HL-60/S4 treated with phorbol 12-myristate 13-acetate at 8.2 ng/mL for 4 days and 3 days (cell line): Measurements from ENCODE around the gene KRT6B.
"Not testable (repeated sequence)": the region's sequence is repeated elsewhere in the genome, so short reads cannot be mapped to it uniquely, and the experiment has no call there.

Source experiments
- in situ Hi-C: fragments of 300-500 bp; cut with MboI; formaldehyde crosslinking; loops from 2 replicates; pipeline ENCODE4 v1.15.0; 2022; ENCODE audit warnings: low sequenced_read_pairs

Gene KRT6B

DNA sequence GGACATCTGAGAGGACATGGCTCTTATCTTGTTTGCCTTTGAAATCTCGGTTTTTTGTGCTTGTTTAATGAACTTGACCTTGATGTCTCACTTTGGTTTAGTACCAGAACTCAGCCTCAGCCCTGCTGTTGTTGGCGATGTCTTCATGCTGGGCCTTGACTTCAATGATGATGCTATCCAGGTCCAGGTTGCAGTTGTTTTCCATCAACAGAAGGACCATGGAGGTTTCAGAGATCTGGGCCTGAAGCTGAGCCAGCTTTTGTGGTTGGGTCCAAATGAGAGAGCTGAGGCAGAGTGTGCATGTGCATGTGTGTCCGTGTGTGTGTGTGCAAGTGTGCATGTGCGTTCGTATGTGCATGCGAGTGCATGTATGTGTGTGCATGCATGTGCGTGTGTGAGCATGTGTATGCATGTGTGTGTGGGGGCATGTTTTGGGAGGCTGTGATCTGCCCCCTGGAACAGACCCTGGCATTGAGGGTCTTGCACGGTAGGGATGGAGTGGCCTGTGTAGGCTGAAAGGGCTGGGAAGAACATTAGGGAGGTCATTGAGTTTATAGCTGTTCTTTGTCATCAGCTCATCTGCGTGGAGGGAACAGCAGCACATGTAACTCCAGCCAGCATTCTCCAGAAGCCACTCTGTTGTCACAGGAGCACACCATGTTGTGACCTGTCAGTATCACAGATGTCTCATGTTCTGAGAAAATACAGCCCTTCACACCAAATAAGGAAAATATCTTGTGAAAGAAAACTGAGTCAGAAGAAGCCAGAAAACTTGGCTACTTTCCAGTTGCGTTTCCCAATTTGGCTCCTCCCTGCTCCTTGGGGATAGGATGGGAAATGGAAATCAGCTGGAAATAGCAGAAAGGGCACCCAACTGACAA, 35.8 kb downstream of the KRT6B start:
- in situ Hi-C loops, result no loop called here

DNA sequence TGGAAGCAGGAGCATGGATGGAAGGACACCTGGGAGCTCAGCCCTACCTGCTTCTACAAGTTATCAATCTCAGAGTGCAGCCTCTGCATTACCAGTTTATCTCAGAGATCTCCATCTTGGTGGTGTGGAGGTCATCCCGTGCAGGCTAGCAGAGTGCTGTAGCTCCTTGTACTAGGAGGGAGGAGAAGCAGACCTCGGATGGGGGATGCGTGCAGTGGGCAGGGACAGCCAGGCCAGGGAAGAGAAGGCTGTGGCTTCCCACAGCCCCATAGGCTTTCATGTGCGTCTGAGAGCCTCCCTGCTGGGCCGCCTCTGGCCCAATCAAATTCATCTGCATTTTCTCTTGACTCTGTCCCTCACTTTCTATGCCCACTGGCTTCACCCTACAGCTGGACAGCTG, 37.0 kb downstream of the KRT6B start:
- in situ Hi-C loops, result no loop called here

DNA sequence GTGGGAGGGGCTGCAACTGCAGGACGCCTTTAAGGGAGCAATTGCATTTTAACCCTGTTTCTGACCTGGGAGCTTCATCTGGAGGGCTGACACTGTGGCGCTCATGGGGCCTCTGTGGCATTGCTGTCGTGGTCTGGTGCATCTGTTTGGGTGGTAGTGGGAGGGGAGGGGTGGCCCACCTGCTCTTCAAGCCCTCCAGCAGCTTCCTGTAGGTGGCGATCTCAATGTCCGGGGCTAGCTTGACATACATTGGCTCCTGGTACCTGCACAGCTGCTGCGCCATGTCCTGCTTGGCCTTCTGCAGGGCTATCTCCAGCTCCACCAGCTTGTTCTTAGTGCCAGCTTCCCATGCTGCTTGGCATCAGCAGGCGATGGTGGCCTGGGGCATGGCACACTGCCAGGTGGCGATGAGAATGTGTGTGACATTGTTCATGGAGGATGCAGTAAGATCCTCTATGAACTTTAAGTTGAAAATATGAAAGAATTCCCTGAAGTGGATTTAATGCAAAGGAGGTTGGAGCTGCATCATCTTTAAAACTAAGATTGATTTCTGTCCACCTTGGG, 38.1 kb downstream of the KRT6B start:
- in situ Hi-C loops, result no loop called here

DNA sequence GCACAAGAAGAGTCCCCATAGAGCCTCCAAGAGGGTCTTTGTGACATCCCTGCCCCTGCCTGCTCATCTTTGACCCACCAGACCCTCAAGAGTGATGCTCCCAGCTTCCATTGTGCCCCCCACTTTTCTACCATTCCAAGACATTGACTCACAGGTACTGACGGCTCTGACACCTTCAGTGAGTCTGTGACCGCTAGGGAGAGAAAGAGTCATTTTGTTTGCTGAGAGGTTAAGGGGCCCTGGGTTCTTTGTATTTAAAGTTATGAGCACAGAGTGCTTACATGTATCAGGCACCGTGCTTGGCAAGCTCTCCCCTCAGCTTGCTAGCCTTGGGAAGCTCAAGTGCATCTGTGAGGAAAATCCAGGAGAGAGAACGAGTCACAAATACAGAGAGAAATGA, 38.7 kb downstream of the KRT6B start:
- in situ Hi-C loops, result no loop called here

DNA sequence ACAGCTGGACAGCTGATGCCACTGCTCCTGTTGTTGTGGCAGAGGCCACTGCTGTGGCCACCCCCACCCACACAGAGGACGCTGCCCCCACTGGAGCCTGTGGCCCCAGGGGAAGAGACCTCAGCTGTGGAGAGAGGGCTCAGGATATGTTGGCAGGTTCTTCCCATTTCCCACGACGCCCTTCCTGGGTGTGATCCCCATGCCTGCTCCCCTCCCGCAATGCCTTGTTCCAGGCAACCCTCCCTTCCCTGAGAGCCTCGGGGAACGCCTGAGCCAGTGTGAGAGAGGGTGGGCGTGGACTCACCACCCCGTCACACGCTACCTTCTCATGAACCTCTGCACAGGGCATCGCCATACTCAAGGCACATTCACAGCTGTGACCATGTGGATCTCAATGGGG, 40.1 kb downstream of the KRT6B start:
- in situ Hi-C loops, result no loop called here

DNA sequence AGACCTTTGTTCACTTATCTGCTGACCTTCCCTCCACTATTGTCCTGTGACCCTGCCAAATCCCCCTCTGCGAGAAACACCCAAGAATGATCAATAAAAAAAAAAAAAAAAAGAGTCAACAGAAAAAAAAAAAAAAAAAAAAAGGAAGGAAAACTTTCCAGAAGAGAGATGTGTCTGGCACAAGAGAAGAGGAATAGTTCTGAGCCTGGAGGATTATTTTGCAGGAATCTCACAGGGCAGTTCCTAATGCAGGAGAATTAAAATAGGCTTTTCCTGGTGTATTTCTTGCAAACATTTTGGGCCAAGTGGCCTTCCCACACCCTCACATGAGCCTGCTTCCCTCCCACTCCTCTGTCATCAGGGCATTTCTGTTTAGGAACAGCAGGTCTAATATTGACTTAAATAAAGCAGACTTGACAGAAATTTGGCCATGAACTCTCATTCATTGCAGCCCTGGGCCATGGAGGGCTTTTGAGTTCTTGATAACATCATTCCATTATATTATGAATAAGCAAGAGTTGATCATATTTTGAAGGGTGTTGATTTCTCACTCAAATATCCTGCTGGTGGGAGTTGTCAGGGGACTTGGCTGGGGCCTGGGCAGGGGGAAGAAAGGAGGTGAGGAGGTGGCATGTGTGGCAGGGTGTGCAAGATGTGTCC, 41.2 kb downstream of the KRT6B start:
- in situ Hi-C loops, result not testable (repeated sequence)

DNA sequence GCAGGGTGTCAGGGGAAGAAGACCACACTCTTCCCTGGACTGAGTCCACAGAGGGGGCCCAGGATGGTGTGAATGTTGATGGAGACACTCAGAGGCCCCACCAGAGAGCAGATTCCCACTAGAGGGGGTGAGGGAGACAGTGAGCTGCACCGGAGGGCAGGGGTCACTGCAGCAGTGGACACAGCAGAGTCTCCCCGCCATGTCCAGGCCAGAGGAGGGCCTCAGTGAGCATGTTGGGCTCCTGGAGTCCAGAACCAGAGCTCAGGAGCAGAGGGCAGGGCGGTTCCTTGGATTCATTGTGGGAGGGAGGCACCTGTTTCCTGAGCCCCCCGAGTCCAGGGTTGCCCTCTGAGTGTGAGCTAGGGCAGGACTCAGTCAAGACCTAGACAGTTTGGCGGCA, 44.0 kb downstream of the KRT6B start:
- in situ Hi-C loops, result no loop called here

DNA sequence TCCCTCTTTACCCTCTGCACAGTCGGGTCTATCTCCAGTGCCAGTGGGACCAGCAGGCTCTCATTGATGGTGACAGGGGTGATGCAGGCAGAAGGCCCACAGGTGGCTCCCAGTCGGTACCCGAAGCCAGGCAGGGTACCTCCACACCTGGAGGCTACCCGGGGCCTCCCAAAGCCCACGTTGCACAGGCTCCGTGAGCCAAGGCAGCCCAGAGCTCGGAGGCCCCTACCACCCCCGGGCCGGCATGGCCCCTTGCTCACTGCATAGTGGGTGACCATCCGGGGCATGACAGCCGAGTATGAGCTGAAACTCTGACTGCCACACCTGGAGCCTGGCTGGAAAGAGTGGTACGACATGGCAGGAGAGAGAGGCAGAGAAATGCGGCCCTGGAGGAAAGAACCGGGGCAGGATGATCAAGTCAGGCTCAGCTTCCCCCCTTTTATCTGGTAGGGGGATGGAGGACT, 46.0 kb downstream of the KRT6B start, which contains the start of gene KRT82:
KRT82 (minus strand) TSS at position 414 of the 464 bp plus-strand sequence; CDS start at position 356, 58 bp downstream.
- in situ Hi-C loops, result no loop called here

DNA sequence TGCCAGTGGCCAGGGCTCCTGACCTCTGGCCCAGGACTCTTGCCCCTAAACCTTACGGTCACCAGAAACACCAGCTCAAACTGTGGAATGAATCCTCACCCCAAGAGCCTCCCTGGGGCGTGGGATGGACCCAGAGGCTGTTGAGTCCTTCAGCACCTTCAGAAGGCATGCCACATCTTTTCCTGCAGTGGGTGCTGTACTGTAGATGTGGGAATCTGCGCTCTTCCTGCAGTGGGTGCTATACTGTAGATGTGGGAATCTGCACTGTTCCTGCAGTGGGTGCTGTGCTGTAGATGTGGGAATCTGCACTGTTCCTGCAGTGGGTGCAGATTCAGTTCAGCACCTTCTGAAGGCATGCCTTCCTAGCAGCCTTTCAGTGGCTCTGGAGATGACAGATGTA, 47.0 kb downstream of the KRT6B start:
- in situ Hi-C loops, result no loop called here

DNA sequence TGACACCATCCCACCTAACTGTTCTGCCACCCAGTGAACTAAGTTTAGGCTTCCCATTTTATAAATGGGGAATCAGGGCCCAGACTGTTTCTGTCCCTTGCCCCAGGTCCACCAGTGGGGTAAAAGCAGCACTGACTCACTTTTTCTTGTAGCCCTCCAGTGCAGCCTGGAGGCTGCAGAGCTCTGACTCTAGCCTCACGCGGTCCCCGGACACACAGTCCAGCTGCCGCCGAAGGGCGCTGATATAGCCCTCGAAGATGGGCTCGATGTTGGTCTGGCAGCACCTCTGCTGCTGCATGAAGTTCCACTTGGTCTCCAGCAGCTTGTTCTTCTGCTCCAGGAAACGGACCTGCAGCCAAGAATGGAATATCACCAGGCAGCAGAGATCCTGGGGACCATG, 48.4 kb downstream of the KRT6B start:
- in situ Hi-C loops, result no loop called here

DNA sequence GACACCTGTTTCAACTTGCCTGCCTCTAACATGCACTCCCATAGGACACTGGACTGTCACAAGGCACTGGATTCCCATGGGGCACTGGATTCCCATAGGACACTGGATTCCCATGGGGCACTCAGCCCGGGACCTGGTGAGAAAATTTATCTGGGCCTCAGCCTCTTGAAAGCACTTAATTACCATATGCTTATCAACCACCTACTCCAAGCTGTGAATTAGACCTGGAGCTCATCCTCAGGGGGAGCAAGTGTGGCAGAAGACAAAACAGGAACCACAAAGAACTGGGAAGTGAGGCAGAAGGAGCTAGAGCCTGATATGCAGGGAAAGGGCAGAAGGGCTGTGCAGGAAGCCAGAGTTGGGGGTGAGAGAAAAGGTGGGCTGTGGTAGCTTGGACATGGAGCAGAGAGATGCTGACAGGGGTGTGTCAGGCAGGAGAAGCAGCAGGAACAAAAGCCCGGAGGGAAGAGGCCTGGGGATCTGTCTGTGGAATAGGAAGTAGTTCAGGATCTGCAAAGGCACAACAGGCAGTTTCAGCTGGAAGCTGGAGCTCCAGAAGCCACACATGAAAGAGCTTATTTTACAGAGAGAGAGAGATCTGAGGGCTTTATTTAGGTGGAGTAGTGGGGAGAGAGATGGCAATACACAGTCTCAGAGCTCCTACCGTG, 48.9 kb downstream of the KRT6B start:
- in situ Hi-C loops, result no loop called here

DNA sequence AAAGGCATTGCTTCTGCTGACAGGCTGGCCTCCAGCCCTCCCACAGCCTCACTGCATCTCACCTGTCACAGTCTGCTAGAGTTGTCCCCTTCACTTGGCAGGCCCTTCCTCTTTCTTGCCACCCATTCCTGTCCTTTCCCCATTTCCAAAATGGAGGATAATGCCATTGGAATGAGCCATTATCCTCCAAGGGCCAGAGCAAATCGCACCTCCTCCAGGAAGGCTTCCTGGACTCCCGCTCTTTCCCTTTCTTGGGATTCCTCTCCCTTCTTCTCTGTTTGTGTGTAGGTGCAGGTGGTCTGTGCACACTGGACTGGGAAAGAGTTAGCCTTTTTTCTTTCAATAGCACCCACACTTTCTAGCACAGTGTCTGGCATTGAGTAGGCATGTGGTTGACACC, 49.6 kb downstream of the KRT6B start:
- in situ Hi-C loops, result no loop called here

DNA sequence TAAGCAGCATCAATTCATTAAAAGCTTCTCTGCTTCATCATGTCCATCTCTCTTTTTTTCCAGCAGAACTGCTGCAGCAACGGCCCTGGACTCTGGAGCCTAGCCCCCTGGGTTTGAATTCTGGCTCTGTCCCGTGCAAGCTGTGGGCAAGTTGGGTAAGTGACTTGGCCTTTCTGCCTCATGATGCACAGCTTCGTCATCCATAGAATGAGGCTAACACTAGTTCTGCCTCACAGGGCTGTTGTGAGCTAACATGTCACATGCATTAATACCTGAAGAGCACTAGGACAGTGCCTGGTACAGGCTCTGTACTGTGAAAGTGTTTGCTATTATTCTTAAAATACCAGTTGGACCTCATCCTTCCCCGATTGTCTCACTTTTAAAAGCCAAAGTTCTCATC, 50.0 kb downstream of the KRT6B start:
- in situ Hi-C loops, result no loop called here

DNA sequence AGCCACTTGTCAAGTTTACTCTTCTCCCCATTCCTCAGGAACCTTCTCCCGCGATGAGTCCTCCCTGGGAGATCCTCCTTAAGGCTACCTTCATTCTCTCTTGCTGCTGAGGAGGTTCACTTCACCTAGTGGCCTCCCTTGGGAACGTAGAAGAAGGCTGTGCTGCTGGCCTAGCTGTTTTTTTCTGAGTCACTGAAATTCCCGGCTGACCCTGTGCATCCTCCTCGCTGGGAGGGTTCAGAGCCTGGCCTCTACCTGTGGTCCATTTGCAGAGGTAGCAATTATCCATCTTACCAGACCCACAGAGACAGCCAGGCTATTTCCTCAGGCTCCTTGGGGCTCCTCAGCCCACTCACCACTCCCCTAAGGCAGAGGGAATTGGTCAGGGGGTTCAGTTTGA, 50.4 kb downstream of the KRT6B start:
- in situ Hi-C loops, result no loop called here

DNA sequence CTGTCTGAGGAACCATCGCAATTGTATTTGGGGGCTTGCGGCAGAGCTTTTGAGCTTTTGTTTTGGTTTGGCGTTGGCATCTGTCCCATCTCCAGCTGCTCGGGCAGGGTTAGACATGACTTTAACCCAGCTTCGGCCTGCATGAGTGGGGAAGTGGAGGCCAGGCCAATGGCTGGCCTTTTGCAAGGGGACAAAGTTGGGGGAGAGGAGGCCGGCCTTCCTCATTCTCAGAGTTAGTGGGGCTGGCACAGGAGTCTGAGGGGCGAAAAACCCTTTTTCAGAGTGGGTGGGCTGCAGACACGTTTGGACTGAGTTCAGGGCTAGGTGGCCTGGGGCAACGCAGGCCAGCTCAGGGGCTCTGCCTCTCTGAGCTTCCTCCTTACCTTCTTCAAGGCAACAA, 51.0 kb downstream of the KRT6B start:
- in situ Hi-C loops, result no loop called here

DNA sequence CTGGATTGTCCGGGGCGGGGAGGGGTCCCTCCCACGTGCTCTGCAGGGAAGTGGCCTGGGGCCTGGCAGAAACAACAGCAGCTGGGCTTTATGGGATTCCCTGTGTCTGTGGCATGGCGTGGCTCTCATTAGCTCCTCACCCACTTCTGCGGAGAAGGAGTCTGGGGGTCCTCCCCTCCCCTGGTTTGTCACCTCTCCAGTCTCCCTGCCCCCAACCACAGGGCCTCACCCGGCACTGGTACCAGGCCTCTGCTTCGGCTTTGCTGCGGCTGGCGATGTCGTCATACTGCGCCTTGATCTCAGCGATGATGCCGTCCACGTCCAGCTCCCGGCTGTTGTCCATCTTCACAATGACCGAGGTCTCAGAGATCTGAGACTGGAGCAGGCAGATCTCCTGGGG, 52.2 kb downstream of the KRT6B start:
- in situ Hi-C loops, result no loop called here

DNA sequence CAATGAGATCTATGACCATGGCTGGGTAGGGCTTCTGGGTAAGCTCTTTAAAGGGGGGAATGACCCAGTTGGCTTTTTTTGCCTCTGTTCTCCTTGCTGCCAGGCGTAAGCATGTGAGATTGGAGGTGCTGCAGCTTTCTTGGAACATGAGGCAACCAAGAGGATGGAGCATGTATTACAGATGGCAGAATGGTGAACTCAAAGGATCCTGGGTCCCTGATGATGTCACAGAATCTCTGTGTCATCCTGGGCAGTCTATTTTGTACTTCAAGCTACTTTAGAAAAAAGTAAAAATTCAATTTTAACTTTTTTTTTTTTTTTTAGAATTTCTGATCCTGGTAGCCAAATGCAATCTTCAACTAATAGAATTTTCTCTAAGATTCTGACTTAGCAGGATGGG, 53.8 kb downstream of the KRT6B start:
- in situ Hi-C loops, result no loop called here

DNA sequence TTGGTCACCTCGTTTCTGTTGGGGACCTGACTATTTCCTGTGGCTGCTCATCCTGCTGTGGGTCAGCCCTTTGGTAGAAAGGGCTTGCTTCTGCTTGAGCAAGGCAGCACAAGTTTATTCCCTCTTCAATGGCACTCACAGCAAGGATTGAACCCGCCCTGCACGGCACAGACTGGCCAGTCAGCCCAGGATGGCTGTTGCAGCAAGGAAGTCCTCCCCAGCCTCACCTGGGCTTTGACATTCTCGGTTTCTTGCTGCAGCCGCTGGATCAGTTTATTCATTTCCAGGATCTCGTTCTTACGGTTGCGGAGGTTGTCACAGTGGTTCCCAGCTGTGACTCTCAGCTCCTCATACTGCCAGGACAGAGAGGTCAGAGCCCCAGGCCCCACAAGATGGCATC, 55.3 kb downstream of the KRT6B start:
- in situ Hi-C loops, result no loop called here
